ENCODE measurements around the gene INTS6L.
"Not testable (repeated sequence)": the region's sequence is repeated elsewhere in the genome, so short reads cannot be mapped to it uniquely, and the experiment has no call there.

The INTS6L gene

DNA sequence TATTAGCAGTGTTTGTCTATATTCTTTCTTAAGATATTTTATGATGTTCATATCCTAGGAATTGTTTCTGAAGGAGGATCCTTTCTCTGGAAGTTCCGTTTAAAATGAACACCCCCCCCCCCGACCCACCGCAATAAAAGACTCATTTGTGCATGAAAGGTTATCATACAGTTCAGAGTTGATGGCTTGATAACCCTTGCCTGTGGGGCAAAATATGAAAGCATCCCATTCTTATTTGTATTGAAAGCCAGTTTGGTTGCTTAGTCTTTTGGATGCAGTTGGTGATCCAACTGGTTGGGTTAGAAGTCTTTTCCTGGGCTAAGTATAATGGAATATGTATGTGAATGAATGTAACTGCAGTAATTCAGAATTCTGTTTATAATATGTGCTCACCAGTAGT, 8.3 kb downstream of the INTS6L start:
- no peak for DNase-seq

DNA sequence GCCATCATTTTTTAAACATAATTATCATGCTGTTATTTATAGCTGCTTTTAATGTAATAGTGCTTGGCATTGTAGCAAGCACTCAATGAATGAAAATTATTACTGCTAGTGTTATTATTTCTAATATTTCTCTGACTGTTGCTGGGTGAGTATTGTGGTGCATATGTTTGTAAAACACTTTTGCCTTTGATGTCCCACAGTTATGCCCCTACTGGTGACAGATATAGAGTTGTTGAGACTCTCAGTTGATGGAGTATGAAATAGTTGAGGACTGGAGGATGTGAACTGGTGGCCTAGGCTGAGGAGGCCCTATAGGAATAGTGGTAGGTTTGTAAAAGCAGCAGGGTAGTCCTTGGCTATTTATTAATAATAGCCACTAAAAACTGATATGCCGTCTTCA, 9.6 kb downstream of the INTS6L start:
- no peak for DNase-seq

DNA sequence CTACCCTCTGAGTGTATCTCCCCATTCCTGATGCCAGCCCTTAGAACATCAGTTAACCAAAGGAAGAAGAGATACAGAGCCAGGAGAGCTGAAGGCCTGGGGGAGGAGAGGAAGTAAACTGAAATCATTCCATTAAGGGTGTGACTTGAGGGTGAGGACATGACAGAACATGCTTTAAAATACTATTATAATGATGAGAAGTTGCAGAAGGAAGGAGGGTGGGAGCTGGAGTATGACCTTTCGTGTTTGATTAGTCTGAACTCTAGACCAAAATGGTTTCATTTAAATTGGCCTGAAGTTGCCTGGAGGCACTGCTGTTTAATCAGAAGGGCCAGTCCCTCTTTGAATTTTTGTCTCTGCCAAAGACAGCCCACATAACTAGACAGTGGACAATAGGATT, 11.4 kb downstream of the INTS6L start:
- DNase-seq, result no peak

DNA sequence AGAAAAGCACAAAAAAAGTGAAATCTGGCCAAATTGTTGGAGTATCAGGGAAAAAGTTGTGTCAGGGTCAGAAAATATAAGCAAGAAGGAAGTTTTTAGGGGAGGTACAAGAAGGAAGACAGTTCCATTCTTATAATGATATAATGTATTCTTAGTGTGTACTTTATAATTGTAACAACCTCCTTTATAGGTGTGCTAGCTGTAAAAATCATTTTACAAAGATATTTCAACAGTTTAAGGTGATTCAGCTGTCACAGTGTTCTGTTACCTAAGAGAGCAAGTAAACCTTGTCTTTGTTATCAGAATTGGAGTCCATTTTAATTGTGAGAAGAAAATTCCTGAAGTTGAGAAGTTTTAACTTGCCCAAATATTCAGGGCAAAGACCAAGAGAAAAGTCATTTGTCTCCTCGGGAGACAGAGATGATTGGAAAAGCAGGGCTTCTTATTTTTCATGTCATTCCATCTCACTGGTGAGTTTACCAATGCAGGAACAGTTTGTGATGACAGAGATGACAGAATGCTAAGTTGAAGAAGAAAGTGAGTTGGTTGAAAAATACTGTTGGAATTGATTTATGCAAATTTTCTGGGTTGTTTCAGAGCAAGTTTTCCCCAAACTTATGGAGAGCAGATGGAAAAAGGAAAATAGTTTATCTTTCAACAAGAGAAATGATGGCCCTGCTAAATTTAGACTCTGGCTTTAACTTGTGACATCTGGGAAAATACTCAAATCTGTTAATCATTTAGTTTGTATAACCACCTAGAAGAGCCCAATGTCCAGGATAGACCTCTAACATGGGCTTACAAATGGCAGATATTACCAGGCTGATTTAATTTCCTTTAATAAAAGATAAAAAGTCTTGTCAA, 14.8 kb downstream of the INTS6L start:
- no peak for DNase-seq

DNA sequence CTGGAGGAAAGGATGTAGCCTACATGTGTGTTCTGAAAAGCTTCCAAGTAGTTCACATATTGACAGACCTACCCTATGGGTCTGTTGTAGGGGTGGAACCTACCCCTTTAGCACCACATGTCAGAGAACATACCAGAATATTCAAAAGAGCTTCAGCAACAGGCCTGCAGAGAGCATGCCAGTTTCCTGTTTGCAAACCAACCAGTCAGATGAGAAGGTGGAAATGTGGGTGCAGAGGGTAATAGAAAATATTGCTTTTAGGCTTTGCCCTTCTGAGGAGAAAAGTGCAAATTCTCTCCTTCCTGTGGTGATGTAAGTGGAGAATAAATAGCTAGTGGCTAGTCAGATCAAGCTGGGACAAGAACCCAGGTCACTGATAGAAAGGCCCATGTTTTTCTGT, 16.4 kb downstream of the INTS6L start:
- DNase-seq, result no peak

DNA sequence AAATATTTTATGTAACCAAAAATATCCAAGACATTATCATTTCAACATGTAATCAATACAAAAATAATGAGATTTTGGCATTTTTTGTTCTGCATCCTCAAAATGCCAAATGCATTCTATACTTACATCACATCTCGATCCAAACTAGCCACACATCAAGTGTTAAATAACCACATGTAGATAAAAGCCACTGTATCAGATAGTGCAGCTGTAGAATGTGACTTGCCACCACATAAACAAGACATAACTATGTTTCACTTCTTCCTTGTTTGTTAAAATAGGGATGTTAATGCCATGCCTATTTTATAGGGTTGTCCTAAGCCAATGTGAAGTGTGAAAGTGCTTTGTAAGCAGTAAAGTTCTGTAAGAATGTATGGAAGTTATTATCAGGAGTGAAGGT, 20.9 kb downstream of the INTS6L start:
- no peak for DNase-seq

DNA sequence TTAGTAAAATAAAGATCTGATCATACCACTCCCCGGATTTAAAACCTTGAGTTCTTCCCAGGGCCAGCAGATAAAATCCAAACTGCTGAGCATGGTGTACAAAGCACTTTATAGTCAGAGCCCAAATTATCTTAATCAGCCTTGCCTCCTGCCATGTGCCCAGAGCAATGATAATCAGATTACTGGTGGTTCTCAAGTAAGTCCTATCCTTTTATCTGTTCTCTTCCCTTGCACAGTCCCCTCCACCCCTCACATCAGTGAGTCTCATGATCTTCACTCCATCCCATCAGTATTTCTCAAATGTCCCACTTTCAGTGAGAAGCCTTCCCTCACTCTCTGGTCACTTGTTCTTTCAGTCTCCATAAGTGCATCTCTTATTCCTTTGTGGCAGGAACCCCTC, 22.7 kb downstream of the INTS6L start:
- DNase-seq, result no peak

DNA sequence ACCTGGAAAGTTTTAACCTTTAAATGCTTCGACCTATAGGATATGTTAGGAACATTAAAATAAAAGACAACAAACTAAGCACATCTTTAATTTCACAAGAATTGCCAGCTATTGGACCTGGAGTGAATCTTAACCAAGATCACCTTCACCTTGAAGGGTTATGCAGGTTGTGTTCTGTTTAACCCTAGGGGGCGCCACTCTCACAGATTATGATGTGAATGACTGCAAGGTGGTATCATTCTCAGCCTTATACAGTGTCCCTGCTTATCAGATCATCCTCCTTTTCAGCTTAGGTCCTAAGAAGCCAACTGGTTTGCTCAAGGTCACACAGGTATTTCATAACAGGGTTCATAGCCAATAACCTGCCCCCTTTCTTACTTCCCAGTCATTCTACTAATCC, 23.5 kb downstream of the INTS6L start:
- DNase-seq, result peak; percentile 37

DNA sequence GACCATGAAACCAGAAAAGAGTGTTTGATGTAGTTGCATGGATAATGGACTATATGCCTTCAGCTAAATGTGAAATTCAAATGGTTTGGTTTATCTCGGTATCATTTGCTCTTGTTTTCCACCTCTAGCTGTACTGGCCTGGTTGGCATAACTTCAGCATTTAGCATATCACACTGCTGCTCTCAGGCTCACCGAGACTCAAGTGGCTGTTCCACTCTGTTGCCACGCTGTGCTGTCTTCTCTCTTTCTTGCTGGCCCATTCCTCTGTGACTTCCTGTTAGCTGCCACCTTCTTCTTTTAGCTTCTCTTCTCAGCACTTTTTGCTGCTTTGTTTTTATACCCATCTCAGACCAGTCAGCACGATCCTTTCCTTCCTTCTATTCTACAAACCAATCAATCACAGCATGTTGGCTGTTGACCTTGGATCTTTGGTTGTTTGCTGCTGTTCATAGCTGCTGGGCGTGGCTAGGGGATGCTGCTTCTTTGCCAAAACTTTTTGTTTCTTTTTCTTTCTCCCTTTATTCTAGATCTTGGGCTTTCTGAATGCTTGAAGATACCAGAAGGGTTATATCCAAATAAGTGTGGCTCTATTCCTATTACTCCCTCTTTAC, 24.0 kb downstream of the INTS6L start:
- DNase-seq, result no peak

DNA sequence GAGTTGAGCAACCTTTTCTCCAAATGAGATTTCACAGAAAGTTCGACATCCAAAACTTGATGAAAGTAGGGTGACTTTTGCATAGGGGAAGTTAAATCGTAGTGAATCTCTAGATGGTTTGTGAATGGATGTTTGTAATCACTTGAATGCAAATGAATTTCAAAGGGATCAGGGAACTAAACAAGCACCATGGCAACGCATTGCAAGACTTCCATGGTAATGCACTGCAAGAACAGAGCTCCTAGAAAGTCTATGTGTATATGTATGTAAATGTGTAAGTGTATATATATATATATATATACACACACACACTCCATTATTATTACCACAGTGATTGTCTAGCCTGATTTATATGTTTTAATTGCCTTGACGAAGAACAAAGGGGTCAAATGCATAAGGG, 27.3 kb downstream of the INTS6L start:
- no peak for DNase-seq

DNA sequence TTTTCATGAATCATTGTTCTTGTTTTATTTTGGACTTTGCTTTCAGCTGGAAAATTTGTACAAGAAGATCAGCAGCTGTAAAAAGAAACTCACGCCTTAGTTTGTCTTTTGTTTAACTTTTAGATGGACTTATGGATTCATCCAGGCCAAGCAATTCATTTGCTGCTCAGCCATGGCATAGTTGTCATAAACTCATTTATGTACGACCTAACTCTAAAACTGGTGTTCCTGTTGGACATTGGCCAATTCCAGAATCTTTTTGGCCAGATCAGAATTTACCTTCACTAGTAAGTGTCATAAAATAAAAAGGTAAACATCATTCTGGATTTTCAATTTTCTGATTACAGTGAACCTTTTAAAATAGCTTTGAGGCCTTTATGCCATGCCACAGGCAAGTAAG, 29.1 kb downstream of the INTS6L start:
- DNase-seq, result no peak

DNA sequence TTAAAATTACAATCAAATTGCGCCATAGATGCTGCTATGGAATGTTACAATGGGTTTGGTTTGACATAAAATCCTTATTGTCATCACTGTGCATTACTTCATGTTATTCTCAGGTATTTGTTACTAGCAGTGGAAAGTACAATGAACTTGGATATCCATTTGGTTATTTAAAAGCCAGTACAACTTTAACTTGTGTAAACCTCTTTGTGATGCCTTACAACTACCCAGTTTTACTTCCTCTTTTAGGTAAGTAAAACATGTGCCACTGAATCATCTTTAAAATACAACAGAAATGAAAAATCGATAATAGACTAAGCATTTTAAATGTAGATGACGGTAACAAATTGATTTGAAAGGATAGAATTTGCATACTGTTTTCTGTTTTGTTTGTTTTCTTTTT, 35.6 kb downstream of the INTS6L start:
- no peak for DNase-seq

DNA sequence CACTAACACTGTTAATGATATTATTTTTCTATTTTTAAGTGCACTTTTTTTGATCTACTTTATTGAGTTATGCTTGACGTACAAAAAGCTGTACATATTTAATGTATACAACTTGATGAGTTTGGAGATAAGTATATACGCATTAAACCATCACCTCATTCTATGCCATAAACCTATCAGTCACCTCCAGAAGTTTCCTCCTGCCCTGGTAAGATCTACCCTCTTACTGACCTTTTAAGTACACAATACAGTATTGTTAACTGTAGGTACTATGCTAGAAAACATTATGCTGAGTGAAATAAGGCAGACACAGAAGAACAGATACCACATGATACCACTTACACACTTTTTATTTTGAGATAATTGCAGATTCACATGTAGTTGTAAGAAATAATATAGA, 36.9 kb downstream of the INTS6L start:
- no peak for DNase-seq

DNA sequence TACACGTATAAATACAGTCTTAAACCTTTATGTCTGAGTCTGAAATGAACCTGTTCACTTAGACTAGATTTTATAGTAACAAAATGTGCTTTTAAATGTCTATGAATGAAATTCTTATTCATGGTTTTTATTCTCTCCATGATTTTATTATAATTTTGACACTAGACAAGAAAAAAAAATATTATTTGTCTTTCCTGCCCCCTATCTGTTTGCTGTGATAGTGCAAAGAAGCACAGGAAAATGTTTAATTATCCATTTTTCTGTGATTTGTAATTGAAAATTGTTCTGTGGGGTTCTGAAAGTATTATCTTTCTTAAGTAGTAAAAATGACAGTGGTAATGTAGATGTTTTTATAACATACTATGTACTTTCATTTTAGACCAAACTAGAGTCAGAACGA, 52.0 kb downstream of the INTS6L start:
- no peak for DNase-seq

DNA sequence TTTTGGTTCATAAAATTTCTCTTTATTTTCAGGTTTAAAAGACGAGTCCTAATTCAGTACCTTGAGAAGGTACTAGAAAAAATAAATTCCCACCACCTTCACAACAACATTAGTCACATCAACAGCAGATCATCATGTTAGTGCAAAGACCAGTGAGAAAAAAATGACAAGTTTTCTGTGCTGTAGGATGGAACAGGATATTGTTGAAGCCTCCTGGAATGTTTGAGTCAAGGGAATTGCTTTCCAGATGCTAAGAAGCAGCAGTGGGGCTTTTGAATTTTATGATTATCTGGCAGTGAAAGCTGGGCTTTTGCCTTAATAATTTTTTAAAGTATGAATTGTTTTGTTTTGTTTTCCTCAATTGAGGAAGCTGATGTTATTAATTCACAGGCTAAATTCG, 61.0 kb downstream of the INTS6L start:
- no peak for DNase-seq

DNA sequence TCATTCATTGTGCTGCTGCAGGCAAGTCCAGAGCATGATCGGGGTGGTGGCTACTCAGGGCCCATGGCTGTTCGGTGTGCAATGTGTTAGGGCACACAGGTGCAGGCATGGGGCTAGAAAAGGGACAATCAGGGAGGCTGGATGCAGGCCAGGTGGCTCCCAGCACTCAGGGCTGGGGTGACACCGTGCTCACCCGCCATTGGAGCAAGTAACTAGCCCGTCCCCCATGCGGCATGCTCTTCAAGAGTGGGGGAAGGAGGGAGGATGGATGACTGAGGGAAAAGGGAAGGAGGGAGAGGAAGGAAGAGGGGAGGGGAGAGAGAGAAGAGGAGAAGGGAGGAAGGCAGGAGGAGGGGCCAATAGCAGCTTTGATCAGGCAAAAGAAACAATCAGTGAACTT, 64.7 kb downstream of the INTS6L start:
- no peak for DNase-seq

DNA sequence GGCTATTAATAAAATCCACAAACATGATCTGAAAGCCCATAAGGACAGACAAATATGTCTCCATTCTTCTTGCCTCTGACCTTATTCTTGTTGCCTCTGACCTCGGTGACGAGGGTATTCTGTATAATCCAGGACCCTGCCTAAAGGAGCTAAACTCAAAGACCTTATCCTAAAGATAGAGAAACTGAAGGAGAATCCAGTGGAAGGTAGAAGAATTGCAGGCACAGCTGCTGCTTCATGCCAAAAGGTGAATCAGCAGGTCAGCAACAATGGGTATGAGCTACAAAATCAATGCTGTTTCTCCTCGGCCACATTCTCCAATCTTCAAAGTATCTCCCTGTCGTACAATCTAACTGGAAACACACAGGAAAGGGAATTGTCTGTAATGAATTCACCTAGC, 71.4 kb downstream of the INTS6L start:
- DNase-seq, result no peak

DNA sequence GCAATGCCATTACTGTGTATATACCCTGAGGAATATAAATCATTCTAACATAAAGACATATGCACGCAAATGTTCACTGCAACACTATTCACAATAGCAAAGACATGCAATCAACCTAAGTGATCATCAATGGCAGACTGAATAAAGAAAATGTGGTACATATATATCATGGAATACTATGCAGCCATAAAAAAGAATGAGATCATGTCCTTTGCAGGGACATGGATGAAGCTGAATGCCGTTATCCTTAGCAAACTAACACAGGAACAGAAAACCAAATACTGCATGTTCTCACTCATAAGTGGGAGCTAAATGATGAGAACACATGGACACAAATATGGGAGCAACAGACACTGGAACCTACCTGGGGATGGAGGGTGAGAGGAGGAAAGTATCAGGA, 73.6 kb downstream of the INTS6L start:
- not testable (repeated sequence) for DNase-seq

DNA sequence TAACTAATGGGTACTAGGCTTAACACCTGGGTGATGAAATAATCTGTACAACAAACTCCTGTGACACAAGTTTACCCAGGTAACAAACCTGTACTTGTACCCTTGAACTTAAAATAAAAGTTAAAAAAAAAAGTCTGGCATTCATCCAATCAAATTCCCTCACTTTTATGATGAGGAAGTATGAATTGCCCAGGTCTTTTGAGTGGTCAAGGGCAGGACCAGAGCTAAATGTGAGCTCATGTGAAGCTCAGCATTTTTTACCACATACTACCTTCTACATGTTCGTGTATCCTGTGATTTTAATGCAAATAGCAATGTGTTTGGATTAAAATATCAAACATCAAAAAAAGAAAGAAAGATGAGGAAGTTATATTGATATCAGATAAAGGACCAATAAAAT, 74.0 kb downstream of the INTS6L start:
- DNase-seq, result not testable (repeated sequence)

DNA sequence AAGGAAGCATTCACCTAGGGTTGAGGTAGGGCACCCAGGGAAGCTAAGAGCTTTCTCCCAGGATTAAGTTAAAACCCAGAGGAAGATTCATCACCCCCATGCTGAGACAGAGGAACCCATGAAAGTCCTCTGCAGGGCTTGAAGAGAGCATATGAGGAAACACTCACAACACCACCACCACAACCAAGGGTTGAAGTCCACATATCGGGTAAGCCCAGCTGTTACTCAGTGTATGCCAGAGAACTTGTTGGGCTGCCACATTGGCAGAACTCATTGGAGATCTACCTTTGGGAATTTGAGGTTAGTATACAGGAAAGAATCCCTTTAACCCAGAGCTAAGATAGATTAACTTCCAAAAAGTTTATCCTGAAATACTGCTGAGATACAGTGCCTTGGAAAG, 75.1 kb downstream of the INTS6L start:
- no peak for DNase-seq

DNA sequence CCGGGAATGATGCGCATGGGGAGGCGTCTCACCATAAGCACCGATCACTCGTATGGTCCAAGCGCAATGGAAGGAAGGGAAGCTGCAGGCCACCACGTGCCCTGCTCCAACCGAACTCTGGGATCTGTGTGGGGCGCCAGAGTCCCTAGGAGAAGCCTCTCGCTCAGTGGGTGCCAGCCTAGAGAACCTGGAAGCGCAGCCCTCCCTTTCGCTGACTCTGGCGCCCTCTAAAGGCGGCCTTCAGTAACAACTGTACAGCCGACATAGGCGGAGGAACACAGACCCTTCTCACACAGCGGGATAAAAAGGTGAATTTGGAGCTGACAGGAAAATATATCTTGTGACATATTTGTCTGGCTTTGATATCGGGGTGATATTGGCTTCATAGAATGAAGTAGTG, 76.0 kb downstream of the INTS6L start:
- peak; percentile 70 for DNase-seq

DNA sequence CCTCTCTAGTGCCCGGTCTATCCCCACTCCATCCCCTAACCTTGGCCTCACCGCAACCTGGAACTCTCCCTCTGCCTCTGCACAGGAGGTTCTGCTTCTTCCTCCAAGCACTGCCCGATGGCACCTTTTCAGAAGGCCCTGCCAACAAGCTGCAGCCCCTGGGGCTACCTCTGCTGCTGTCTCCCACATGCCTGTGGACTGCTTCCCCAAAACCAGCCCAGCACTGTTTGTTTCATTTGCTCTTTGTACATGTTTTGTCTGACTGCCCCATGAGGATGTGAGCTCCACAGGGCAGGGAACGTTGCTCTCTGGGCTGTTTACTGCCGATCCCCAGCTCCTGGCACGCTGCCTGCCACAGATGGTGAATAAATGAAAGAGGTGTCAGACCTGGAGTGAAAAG, 85.4 kb downstream of the INTS6L start:
- DNase-seq, result no peak

DNA sequence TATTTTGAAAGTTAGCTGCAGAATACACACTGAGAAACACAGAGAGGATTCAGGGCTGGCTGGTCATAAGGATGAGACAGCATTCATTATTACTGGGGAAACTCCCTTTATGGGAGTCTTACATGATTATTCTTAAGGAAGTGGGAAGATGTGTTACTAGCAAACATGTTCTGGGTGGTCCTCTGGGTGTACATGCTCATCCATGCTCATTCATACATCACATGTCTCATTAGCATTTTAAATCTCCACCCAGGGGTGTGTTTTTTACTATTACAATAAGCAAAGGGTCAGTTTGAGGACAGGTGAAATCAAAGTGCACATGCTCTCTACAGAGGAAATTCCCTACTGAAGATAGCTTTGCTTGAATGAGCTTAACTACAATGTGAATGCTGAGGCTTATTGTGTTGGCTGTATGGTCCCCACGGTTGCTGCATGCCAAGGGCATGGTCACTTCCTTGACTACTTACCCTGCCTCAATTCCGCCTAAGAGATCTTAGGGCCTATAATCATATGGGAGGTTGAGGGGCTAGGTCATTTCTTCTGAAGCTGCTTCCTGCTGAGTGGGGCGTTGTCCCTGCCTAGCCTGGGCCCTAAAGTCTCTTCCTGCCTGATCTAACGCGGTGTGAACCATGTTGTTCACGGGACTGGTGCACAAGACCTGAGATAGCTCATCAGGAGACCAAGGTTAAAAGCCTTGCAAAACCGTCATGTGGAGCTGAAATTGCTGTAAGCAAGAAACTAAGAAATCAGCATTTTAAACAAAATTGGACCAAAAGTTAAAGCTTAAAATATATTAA, 104.1 kb downstream of the INTS6L start:
- DNase-seq, result not testable (repeated sequence)

DNA sequence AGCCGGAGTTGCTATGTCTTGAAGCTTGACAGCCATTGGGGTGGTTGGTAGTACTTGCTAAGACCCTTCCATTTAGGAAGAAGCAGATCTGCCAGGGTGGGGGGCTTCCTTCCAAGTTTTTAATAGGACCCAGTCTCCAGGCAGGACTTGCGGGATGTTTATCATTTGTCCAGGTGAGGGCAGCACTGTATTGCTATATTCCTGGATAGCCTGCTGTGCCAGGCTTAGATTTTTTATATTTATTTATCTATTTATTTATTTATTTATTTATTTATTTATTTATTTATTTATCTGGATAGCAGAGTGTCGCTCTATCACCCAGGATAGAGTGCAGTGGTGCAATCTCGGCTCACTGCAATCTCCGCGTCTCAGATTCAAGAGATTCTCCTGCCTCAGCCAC, 105.5 kb downstream of the INTS6L start:
- DNase-seq, result no peak
